Measurements from ENCODE around the gene DUSP7. TPM values are rescaled to one million over a fixed set of nuclear protein-coding genes. Genes with fewer than 3 reads are reported as not detected.

Gene DUSP7
- total and polyA plus RNA-seq, 9 of the 15 experiments (the other 6 are each of a cell fraction or from before 2014, with no cell fraction given) = 0.45 to 15.8 (median 8.2) TPM

DNA sequence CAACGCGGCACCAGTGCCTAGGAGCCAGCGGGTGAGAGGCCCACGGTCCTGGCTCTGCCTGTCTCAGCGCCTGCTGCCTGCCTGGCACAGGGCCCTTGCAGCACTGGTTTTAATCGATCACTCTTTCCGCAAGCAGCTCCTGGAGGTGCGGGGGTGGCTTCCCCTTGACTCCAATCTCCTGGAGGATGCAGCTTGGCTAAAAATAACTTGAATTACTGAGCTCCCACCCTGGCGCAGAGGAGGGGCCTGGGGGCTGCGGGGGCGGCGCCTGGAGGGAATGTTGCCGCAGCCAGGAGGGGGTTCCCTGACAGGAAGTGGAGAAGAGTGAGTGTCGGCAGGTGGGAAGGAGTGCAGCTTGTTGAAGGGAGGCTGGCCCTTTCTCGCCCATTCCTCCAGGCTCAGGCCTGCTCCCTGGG, 50.8 kb downstream of the DUSP7 start (continued):
- TF ChIP-seq WHSC1 (IDR thresholded peaks at IDR 0.05; ENCODE audit: low read length) (no peak), PHF8 (IDR thresholded peaks at IDR 0.05; ENCODE audit: borderline replicate concordance, low read length) (0 out of 2 replicates have a peak, but pooled peaks have one; percentile 10), POLR2H (tag; IDR thresholded peaks at IDR 0.05; ENCODE audit: low read depth) (no peak), ZNF197 (CRISPR knock-in tag; IDR thresholded peaks at IDR 0.05; ENCODE audit: low read depth) (no peak), SMARCE1 (IDR thresholded peaks at IDR 0.05) (no peak), SRSF3 (IDR thresholded peaks at IDR 0.05; ENCODE audit: insufficient read depth, low read length) (no peak), EGR1 (conservative IDR thresholded peaks at IDR 0.05) (peak; percentile 90), GABPB1 (CRISPR knock-in tag; IDR thresholded peaks at IDR 0.05) (0 out of 2 replicates have a peak, but pooled peaks have one; percentile 22), PRMT5 (CRISPR knock-in tag; IDR thresholded peaks at IDR 0.05) (no peak), ZNF282 (CRISPR knock-in tag; IDR thresholded peaks at IDR 0.05) (no peak), SRSF7 (optimal IDR thresholded peaks at IDR 0.05; ENCODE audit: low read depth, low read length) (no peak), CREB1 (IDR thresholded peaks at IDR 0.05) (no peak), CREB1 (CRISPR knock-in tag; IDR thresholded peaks at IDR 0.05) (no peak), CBX5 (IDR thresholded peaks at IDR 0.05; ENCODE audit: borderline replicate concordance, low read depth) (no peak), TCF7L2 (IDR thresholded peaks at IDR 0.05; ENCODE audit: low read depth, low read length) (no peak), ELF2 (CRISPR knock-in tag; IDR thresholded peaks at IDR 0.05) (no peak), CTBP1 (IDR thresholded peaks at IDR 0.05; ENCODE audit: borderline replicate concordance) (no peak), SRSF1 (IDR thresholded peaks at IDR 0.05; ENCODE audit: low read depth, low read length) (no peak), COPS2 (conservative IDR thresholded peaks at IDR 0.05) (no peak), POU5F1 (IDR thresholded peaks at IDR 0.05; ENCODE audit: borderline replicate concordance, low read depth, low read length, partially characterized antibody) (no peak)
- TF ChIP-seq, protein P1, sequence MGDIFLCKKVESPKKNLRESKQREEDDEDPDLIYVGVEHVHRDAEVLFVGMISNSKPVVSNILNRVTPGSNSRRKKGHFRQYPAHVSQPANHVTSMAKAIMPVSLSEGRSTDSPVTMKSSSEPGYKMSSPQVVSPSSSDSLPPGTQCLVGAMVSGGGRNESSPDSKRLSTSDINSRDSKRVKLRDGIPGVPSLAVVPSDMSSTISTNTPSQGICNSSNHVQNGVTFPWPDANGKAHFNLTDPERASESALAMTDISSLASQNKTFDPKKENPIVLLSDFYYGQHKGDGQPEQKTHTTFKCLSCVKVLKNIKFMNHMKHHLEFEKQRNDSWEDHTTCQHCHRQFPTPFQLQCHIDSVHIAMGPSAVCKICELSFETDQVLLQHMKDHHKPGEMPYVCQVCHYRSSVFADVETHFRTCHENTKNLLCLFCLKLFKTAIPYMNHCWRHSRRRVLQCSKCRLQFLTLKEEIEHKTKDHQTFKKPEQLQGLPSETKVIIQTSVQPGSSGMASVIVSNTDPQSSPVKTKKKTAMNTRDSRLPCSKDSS (IDR thresholded peaks at IDR 0.05; ENCODE audit: low read depth, partially characterized antibody) = no peak
- TF ChIP-seq, protein P2, sequence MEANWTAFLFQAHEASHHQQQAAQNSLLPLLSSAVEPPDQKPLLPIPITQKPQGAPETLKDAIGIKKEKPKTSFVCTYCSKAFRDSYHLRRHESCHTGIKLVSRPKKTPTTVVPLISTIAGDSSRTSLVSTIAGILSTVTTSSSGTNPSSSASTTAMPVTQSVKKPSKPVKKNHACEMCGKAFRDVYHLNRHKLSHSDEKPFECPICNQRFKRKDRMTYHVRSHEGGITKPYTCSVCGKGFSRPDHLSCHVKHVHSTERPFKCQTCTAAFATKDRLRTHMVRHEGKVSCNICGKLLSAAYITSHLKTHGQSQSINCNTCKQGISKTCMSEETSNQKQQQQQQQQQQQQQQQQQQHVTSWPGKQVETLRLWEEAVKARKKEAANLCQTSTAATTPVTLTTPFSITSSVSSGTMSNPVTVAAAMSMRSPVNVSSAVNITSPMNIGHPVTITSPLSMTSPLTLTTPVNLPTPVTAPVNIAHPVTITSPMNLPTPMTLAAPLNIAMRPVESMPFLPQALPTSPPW (CRISPR knock-in tag; IDR thresholded peaks at IDR 0.05) = peak; percentile 68
